Activated naive CD4-positive, alpha-beta T cell (primary cell): Measurements from ENCODE around the gene C5orf52.
"Not testable (repeated sequence)": the region's sequence is repeated elsewhere in the genome, so short reads cannot be mapped to it uniquely, and the experiment has no call there.

Experiments used
- DNase-seq, 4 experiments: peaks; one replicate each; lab custom pipeline; 2025; lab: John Stamatoyannopoulos, UW

The C5orf52 gene

DNA sequence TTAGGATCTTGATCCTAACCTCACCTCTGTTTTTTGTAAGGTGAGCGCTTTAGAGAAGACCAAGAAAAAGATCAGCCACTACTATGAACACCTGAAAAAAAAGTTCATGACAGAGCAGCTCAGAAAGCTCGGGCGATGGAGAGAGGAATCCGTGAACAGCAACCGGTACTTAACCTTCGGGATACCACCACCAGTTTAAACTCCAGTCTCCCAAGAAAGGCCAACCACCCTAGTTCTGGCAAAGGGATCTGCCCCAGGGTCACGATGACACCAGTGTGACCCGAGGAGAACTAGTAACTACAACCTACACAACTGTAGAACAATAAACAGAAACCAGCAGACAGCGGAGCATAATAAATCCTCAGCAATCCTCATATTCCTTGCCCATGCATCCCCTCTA, 8.5 kb downstream of the C5orf52 start:
- no peak for DNase-seq

GRCh38 chr5:157680239-157680638, 8.9 kb downstream of the C5orf52 start:
- DNase-seq: no peak

DNA sequence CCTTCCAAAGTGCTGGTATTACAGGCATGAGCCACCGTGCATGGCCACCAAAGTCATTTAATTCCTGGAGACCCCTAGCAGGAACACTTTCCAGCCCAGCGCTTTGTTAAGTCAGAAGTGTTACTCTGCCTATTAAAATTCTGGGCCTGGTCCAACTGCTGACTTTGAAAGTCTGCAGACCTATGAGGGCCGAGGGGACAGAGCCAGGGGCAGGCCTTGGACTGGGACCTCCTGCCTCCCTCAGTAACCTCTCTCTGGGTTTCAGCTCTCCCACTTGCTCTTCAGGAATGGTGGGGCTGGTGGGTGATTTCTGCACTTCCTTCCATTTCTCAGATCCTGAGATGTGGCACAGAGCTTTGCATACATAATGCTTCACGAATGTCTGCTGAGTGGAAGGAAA, 9.7 kb downstream of the C5orf52 start:
- DNase-seq: no peak

DNA sequence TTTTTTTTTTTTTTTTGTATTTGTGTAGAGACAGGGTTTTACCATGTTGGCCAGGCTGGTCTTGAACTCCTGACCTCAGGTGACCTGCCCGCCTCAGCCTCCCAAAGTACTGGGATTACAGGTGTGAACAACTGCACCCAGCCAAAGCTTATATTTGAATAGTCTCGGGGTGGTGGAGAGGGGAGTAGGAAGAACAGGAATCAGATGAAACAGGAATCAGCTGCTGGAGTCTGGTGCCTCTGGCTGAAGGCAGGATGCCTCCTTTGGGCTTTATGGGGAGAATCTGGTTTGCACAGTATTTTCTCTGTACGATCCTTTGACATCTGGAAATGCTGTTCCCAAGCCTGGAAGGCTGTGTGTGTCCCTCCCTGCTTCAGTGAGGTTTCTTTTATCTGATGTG, 10.9 kb downstream of the C5orf52 start:
- DNase-seq: no peak

DNA sequence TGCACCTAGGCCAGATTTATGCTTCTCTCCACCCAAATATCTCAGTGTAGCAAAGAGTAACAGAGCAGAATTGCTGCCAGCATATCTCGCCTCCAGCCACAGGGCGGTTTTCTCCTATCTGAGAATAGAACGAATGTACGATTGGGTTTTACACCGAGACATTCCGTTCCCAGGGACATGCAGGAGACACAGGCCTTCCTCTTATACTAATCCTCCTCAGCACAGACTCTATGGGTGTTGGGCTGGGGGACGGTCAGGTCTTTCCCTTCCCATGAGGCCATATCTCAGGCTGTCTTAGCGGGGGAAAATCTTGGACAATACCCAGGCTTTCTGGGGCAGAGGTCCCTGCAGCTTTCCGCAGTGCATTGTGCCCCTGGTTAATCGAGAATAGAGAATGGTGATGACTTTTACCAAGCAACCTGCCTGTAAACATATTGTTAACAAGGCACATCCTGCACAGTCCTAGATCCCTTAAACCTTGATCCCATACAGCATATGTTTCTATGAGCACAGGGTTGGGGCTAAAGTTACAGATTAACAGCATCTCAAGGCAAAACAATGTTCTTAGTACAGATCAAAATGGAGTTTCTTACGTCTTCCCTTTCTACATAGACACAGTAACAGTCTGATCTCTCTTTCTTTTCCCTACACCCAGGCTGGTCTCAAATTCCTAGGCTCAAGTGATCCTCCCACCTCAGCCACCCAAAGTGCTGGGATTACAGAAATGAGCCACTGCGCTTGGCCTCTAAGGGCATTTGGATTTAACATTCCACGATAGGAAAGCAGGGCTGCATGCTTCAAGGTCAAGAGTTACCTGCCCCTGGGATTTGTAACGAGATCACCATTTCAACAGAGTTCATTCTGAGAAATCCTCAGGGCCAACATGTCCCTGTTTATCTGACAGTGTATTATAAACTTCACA, 15.2 kb downstream of the C5orf52 start:
- not testable (repeated sequence) for DNase-seq

GRCh38 chr5:157687198-157687554, 15.8 kb downstream of the C5orf52 start:
- no peak for DNase-seq

- peak in 1 of 4 experiments; percentile 10 for DNase-seq
Measured at GRCh38 chr5:157689942-157690689, 18.8 kb downstream of the C5orf52 start.

DNA sequence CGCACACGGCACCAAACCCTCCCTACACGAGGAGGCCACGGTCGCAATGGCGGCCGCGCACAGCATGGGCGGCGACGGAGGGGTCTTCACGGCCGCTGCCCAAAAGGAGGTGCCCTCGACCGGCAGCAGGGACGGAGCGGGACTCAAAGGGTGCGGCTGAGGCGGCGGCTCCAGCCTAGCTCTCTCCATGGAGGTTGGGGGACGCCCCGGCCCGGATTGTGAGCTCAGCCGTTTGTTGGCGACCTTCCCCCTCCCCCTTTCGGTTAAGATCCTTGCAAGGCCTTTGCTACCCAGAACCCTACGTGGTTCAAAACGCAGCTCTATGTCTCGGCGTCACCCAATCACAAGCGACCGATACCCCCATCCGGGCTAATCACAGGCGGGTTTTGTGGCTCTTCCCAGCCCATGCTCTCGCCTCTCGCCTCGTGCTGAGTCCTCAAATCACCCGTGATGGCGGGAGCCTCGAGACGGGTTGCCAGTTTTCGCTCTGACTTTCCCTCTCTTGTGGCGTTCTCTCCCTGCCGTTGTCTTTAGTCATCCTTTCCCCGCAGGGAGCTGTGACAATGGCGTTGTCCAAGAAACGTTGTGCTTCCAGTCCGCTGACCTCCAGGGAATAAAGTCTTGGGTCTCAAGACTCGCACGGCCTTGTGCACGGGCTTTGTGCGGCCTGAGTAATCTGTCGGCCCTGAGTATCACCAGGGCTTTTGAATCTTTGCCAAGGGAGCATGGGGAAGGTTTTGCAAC, 19.5 kb downstream of the C5orf52 start:
- peak in 1 of 4 experiments; percentile 9 for DNase-seq

- DNase-seq: not testable (repeated sequence)
Measured at GRCh38 chr5:157693816-157694215, 22.5 kb downstream of the C5orf52 start.

DNA sequence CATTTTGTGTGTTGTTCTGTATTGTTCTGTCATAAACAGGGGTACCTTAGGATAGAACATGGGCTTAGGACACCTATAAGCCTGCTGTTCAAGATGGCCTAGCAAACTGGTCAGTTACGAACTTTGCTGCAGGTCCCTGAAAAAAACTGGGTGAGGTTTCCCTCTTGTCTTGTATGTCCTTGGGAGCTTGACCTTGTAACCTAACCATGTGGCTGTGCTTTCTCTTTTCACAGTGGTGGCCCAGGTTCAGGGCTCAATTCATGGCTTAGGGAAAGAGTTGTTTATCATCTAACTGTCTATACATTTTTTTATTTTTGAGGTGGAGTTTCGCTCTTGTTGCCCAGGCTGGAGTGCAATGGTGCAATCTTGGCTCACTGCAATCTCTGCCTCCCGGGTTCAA, 24.8 kb downstream of the C5orf52 start:
- not testable (repeated sequence) for DNase-seq

DNA sequence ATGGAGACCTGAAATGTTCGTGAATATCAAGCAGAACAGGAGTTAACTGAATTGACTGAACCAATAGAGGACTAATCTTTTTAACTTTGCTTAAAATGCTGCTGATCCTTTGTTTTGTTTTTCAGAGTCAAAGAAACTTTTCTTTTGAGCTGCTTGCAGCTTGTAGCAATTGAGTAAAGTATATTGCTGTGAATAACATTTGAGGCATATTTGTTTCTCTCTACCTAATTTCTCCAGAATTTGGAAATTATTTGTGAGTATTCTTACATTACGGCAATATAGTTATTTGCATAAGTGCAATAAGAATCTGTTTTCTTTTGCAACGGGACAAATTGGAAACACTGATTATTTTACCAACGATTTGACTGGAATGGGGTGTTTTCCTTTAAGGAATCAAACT, 27.3 kb downstream of the C5orf52 start:
- DNase-seq: not testable (repeated sequence)

- DNase-seq: no peak
Measured at GRCh38 chr5:157703736-157704135, 32.4 kb downstream of the C5orf52 start.

- DNase-seq: no peak
Measured at GRCh38 chr5:157708866-157709265, 37.5 kb downstream of the C5orf52 start.

- no peak for DNase-seq
Measured at GRCh38 chr5:157709346-157709745, 38.0 kb downstream of the C5orf52 start.

DNA sequence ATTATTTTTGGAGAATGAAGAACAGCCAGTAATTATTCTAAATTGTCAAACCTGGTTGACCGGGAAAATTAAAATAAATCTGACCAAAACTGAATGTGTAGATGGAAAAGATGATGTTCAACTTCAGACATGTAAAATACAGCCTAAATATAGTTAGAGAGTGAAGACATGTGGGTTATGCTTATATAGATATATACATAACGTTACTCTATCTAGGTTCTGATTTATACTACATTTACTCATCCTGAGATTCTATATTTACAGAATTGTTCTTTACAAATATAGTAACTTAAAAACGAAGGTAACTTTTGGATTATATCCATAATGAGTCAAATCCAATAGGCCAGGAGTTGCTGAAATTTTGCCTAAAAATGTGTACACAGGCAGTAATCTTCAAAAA, 39.1 kb downstream of the C5orf52 start:
- no peak for DNase-seq

- DNase-seq: no peak
Measured at GRCh38 chr5:157710882-157711281, 39.5 kb downstream of the C5orf52 start.

DNA sequence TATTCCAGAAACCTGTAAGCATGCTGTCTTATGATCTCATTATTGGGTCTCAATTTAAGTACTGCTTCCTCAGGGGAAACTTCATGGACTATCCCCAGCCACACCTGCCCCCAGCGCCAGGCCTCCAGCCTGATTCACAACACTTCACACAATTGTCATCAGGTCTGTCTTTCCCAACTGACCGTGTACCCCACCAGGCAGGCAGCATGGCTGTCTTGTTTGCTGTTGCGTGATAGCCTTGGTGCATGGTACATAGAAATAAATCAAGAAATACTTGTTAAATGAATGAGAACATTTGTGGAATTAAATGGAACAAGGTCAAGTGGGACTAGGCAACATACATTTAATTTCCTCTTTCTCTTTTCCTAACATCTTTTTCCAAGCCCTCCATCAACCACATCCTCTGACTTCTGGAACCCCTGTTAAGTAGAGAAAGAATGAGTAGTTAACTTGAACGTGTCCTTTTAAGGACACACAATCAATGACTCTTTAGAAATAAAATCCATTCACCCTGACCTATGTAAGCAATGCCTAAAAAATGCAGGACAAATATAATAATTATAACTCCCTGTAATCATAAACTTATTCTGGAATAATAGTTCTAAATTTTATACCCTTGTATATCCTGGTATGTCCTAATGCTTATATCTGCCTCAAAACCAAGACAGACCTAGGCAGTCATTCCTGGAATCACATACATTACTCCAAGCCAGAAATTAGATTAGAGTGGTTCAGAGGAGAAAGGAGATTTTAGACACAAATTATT, 42.7 kb downstream of the C5orf52 start:
- DNase-seq: no peak

DNA sequence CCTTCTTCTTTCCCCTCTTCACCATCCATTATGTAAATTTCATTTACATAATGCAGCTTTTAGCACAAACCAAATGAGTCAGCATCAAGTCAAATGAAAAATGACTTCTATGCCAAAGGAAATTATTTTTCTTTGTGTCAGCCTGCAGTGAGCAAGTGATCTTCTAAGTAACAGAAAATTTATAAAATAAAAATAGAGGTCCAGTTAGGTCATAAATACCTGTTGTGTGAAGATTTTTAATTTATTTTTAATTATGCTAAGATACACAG, 43.2 kb downstream of the C5orf52 start:
- DNase-seq: no peak

DNA sequence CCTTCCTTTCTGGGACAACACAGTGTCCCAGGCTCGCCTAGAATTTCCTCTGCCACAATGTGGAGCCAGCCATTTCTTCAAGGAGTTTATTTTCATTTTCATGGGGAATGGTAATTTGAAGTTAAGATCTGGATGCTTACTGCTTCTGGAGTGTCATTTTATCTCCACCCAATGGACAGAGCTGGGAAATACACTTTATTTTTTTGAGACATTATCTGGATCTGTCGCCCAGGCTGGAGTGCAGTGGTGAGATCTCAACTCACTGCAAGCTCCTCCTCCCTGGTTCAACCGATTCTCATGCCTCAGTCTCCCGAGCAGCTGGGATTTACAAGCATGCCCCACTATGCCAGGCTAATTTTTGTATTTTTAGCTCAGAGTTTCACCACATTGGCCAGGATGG, 47.2 kb downstream of the C5orf52 start:
- DNase-seq: no peak

- DNase-seq: no peak
Measured at GRCh38 chr5:157719245-157719644, 47.9 kb downstream of the C5orf52 start.

DNA sequence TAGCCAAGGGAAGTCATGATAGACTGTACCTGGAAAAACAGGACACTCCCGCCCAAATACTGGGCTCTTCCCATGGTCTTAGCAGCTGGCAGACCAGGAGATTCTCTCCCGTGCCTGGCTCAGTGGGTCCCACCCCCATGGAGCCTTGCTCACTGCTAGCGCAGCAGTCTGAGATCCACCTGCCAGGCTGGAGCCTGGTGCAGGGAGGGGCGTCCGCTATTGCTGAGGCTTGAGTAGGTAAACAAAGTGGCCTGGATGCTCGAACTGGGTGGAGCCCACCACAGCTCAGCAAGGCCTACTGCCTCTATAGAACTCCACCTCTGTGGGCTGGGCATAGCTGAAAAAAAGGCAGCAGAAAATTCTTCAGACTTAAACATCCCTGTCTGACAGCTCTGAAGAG, 49.8 kb downstream of the C5orf52 start:
- no peak for DNase-seq

GRCh38 chr5:157722895-157723294, 51.6 kb downstream of the C5orf52 start:
- not testable (repeated sequence) for DNase-seq
